A673 (cell line): ENCODE results near the gene MANSC1.

Source experiments
- CTCF ChIP-seq: fragments of 300-800, 200-600 bp; sonication (generic); conservative IDR thresholded peaks from 2 replicates; pipeline ENCODE4 v1.5.1; 2017; ENCODE audit warnings: low read depth, mild to moderate bottlenecking, antibody characterized with exemption, low read length, moderate library complexity, mixed read lengths
- EZH2 ChIP-seq: fragments of 200-600 bp; sonication (generic); IDR thresholded peaks from 2 replicates; pipeline ENCODE4 v1.6.1; 2017; ENCODE audit warnings: borderline replicate concordance, low read depth, mild to moderate bottlenecking, mixed read lengths, antibody characterized with exemption, low read length; ENCODE audit not compliant: poor library complexity, severe bottlenecking

- TF ChIP-seq CTCF = no peak
- no peak for TF ChIP-seq EZH2
These were observed 16.8 kb upstream of the MANSC1 start for GRCh38 chr12:12366701-12367481.
